Duodenal mucosa (tissue), 2 donors: ENCODE results near the gene PKIB.
A peak's percentile ranks its signal among the peaks of the same experiment; 100 is the strongest.

ENCODE experiments used
- H3K27ac ChIP-seq: one replicate; pipeline ENCODE4 v1.7.0; 2013; ENCODE audit warnings: low read depth, low read length
- H3K27me3 ChIP-seq, 2 donors: one replicate each; pipeline ENCODE4 v1.7.0; 2013; ENCODE audit warnings: low read length in 2 of 2, control low read depth in 1 of 2; ENCODE audit not compliant: insufficient read depth in 2 of 2, control insufficient read depth in 1 of 2
- H3K36me3 ChIP-seq, 2 donors: one replicate each; pipeline ENCODE4 v1.7.0; 2013; ENCODE audit warnings: low read length in 2 of 2, control low read depth in 1 of 2; ENCODE audit not compliant: insufficient read depth in 2 of 2, control insufficient read depth in 1 of 2
- H3K4me1 ChIP-seq, 2 donors: one replicate each; pipeline ENCODE4 v1.7.0; 2013; ENCODE audit warnings: low read length in 2 of 2, control low read depth in 1 of 2; ENCODE audit not compliant: insufficient read depth in 2 of 2, control insufficient read depth in 1 of 2
- H3K4me3 ChIP-seq, 2 donors: one replicate each; pipeline ENCODE4 v1.7.0; 2013; ENCODE audit warnings: low read length in 2 of 2, low read depth in 1 of 2
- H3K9ac ChIP-seq, 2 donors: one replicate each; pipeline ENCODE4 v1.7.0; 2013; ENCODE audit warnings: low read length in 2 of 2, low read depth in 1 of 2
- H3K9me3 ChIP-seq, 2 donors: one replicate each; pipeline ENCODE4 v1.7.0; 2013; ENCODE audit warnings: low read length in 2 of 2, control low read depth in 1 of 2; ENCODE audit not compliant: control insufficient read depth in 1 of 2

Gene PKIB, protein sequence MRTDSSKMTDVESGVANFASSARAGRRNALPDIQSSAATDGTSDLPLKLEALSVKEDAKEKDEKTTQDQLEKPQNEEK

GRCh38 chr6:122609881-122610689 lies at the start of gene PKIB:
Gene PKIB, plus strand, starts transcription at chr6:122610405. Its CDS starts 107,390 bp downstream, at chr6:122717795.
- Histone ChIP-seq H3K9me3 (no peaks in the 10 kb centered on the region), H3K9ac (peak within 1 kb of the TSS; percentile 58 to 78), H3K27ac (peak within 1 kb of the TSS; percentile 48), H3K4me1 (peaks cover 10 to 15% of the 10 kb centered on the region in 2 donors), H3K4me3 (peak within 1 kb of the TSS; percentile 74 to 83), H3K27me3 (peaks cover 0 to 17% of the 10 kb centered on the region in 2 donors), H3K36me3 (no peaks in the 10 kb centered on the region)

DNA sequence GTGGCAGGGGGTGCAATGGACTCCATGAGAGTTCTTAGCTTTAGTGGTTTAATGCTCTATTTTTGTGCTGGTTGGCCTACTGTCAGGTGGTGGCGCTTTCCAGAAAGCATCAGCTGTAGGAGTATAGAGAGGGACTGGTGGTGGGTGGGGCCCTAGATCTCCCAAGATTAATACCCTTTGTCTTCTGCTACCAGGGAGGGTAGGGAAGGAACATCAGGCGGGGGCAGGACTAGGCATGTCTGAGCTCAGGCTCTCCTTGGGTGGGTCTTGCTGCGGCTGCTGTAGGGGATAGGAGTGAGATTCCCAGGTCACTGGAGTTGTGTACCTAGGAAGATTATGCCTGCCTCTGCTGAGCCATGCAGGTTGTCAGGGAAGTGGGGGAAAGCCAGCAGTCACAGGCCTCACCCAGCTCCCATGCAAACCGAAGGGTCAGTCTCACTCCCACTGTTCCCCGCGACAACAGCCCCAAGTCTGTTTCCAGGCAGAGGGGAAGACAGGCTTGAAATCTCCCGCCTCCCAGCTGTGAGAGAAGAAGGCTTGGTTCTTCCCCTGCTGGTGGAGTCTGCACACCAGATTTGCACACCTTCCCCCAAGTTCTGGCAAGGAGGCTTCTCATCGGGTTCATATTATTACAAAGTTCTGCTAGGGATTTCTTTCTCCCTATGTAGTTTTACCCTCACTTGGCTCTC lies 46.7 kb upstream of the PKIB start:
- no peak overlapping the region for H3K4me3 ChIP-seq
- H3K4me1 ChIP-seq = peaks cover 0 to 3% of the 10 kb centered on the region in 2 donors
- no peaks in the 10 kb centered on the region for H3K9me3 ChIP-seq
- H3K9ac ChIP-seq = no peak overlapping the region
- H3K36me3 ChIP-seq = no peaks in the 10 kb centered on the region
- H3K27me3 ChIP-seq = no peaks in the 10 kb centered on the region
- H3K27ac ChIP-seq = no peak overlapping the region

GRCh38 chr6:122564230-122564629 lies 46.0 kb upstream of the PKIB start:
- H3K9me3 ChIP-seq = no peaks in the 10 kb centered on the region
- H3K36me3 ChIP-seq = no peaks in the 10 kb centered on the region
- H3K9ac ChIP-seq = no peak overlapping the region
- no peaks in the 10 kb centered on the region for H3K27me3 ChIP-seq
- no peak overlapping the region for H3K4me3 ChIP-seq
- H3K4me1 ChIP-seq = peaks cover 5 to 9% of the 10 kb centered on the region in 2 donors
- no peak overlapping the region for H3K27ac ChIP-seq

DNA sequence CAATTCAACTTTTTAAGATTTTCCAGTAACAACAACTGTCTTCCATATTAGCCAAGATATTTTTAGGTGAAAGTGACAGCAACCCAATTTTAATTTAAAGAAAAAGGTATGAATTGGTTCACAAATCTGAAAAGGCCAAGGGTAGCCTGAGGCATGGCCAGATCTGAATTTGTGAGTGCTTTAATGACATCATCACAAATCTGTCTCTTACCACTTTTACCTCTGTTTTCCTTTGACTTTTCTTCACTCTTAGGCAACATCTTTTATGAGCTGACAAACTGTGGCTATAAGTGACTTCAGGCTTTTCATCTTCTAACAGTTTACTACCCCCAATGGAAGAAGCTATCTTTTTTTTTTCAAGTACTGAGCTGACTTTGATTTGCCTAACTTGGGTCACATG lies 44.5 kb upstream of the PKIB start:
- no peak overlapping the region for H3K9ac ChIP-seq
- no peak overlapping the region for H3K27ac ChIP-seq
- H3K4me1 ChIP-seq = peaks cover 6 to 11% of the 10 kb centered on the region in 2 donors
- H3K9me3 ChIP-seq = no peaks in the 10 kb centered on the region
- H3K36me3 ChIP-seq = no peaks in the 10 kb centered on the region
- H3K27me3 ChIP-seq = no peaks in the 10 kb centered on the region
- H3K4me3 ChIP-seq = no peak overlapping the region

DNA sequence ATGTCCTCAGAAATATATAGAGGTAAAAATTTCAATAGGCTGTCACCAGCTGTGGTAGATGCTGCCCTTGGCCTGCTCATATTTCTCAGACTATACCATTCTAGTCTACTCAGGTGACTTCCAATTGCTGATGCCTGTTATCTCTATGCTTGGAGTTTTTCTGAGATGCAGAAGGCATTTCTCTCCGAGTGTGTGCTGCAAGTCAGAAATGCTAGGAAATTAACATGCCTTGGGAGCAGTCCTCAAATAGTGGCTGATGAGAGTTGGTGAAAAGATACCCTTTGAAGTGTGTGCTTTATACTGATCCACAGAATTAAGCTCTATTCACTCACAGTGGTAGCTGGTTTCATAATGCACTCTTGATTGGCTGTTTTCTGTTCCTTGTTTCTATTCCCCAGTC lies 43.2 kb upstream of the PKIB start:
- no peaks in the 10 kb centered on the region for H3K27me3 ChIP-seq
- H3K27ac ChIP-seq = no peak overlapping the region
- H3K4me3 ChIP-seq = no peak overlapping the region
- H3K36me3 ChIP-seq = no peaks in the 10 kb centered on the region
- H3K9ac ChIP-seq = no peak overlapping the region
- peaks cover 6 to 11% of the 10 kb centered on the region in 2 donors for H3K4me1 ChIP-seq
- no peaks in the 10 kb centered on the region for H3K9me3 ChIP-seq

GRCh38 chr6:122568350-122568749 lies 41.9 kb upstream of the PKIB start:
- Histone ChIP-seq H3K27ac (no peak overlapping the region), H3K9me3 (no peaks in the 10 kb centered on the region), H3K9ac (no peak overlapping the region), H3K27me3 (no peaks in the 10 kb centered on the region), H3K4me1 (peaks cover 6 to 11% of the 10 kb centered on the region in 2 donors), H3K4me3 (no peak overlapping the region), H3K36me3 (no peaks in the 10 kb centered on the region)

DNA sequence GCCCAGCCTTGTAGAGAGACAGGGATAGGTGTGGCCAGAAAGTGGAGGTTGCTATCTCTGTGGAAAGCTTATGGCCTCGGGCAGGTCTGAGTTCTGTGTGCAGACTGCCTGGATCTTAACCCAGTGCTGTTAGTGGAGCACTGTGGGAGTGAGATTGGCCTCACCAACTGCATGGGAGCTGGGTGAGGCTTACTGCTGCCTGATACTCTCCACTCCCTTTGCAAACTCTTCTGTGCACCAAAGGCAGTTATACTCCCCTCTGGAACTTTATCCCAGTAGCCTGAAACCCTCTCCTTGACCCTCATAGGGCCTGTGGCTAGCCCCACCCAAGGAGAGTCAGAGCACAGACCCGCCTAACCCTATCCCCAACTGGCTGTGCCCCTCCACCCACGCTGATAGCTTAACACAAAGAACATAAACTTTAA lies 41.4 kb upstream of the PKIB start:
- Histone ChIP-seq H3K4me1 (peaks cover 6 to 11% of the 10 kb centered on the region in 2 donors), H3K27ac (no peak overlapping the region), H3K4me3 (no peak overlapping the region), H3K27me3 (no peaks in the 10 kb centered on the region), H3K9ac (no peak overlapping the region), H3K36me3 (no peaks in the 10 kb centered on the region), H3K9me3 (no peaks in the 10 kb centered on the region)

DNA sequence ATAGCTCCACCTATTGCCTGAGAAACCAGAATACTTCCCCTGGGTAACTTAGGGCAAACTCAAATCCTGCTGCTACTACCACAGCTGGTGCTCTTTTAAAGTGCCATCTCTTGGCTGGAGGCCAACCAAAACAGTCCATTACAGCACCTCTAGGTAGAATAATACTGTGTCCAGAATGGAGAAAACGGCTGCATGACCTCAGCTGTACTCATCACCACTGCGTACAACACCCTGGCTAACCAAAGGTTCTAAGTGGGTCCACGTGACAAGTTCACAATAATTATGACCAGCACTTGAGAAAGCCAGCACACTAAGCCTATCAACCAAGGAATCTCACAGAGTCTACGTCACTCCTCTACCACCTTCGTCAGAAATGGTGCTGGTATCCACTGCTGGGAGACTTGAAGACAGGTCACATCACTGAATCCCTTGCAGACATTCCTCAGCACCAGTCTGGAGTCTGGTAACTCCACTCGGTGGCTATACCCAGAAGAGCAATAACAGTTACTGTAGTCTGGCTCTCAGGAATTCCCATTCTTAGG lies 40.9 kb upstream of the PKIB start:
- no peak overlapping the region for H3K4me3 ChIP-seq
- H3K27ac ChIP-seq = no peak overlapping the region
- H3K27me3 ChIP-seq = no peaks in the 10 kb centered on the region
- peaks cover 6 to 11% of the 10 kb centered on the region in 2 donors for H3K4me1 ChIP-seq
- no peaks in the 10 kb centered on the region for H3K9me3 ChIP-seq
- no peak overlapping the region for H3K9ac ChIP-seq
- H3K36me3 ChIP-seq = no peaks in the 10 kb centered on the region

DNA sequence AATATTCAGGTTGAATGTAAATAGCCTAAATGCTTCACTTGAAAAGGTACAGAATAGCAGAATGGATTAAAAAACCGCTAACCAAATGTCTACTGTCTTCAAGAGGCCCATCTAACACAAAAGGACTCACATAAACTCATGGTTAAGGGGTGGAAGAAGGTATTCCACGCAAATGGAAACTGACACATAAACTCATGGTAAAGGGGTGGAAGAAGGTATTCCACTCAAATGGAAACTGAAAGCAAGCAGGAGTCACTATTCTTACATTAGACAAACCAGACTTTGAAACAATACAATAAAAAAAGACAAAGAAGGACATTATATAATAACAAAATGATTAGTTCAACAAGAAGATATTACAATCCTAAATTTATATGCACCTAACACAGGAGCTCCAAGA lies 38.3 kb upstream of the PKIB start:
- H3K36me3 ChIP-seq = no peaks in the 10 kb centered on the region
- H3K27me3 ChIP-seq = no peaks in the 10 kb centered on the region
- peaks cover 6 to 11% of the 10 kb centered on the region in 2 donors for H3K4me1 ChIP-seq
- no peaks in the 10 kb centered on the region for H3K9me3 ChIP-seq
- no peak overlapping the region for H3K4me3 ChIP-seq
- H3K9ac ChIP-seq = no peak overlapping the region
- H3K27ac ChIP-seq = no peak overlapping the region

GRCh38 chr6:122576888-122577287 lies 33.3 kb upstream of the PKIB start:
- Histone ChIP-seq H3K27me3 (no peaks in the 10 kb centered on the region), H3K9me3 (no peaks in the 10 kb centered on the region), H3K27ac (no peak overlapping the region), H3K4me3 (no peak overlapping the region), H3K4me1 (no peaks in the 10 kb centered on the region), H3K9ac (no peak overlapping the region), H3K36me3 (no peaks in the 10 kb centered on the region)
